ENCODE measurements around the gene ACACB.

DNA sequence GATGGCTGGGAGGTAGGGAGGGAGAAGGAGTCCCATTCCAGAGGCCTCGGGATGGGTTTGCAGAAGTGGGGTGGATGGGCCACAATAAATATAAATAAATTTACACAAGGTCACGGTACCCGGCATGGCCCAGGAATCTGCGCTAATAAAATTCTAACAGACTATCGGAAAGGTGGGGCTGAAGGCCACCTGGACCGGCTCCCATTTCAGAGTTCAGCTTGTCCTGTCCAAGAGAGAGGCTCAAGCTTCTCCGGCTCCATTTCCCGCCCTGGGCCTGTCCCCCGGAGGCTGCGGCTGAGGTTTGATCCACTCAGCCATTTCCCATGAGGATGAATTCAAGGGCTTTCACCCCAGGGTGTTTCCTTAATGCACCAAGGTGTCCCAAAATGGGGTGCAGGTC is 162.5 kb downstream of the ACACB start:
- TF ChIP-seq, protein P1, sequence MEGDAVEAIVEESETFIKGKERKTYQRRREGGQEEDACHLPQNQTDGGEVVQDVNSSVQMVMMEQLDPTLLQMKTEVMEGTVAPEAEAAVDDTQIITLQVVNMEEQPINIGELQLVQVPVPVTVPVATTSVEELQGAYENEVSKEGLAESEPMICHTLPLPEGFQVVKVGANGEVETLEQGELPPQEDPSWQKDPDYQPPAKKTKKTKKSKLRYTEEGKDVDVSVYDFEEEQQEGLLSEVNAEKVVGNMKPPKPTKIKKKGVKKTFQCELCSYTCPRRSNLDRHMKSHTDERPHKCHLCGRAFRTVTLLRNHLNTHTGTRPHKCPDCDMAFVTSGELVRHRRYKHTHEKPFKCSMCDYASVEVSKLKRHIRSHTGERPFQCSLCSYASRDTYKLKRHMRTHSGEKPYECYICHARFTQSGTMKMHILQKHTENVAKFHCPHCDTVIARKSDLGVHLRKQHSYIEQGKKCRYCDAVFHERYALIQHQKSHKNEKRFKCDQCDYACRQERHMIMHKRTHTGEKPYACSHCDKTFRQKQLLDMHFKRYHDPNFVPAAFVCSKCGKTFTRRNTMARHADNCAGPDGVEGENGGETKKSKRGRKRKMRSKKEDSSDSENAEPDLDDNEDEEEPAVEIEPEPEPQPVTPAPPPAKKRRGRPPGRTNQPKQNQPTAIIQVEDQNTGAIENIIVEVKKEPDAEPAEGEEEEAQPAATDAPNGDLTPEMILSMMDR (conservative IDR thresholded peaks at IDR 0.05; ENCODE audit: low read depth in 2 of 2), result no peak
- no peak for TF ChIP-seq POLR2AphosphoS5 (IDR thresholded peaks at IDR 0.05; ENCODE audit: low read depth)
- no peak for TF ChIP-seq EZH2 (IDR thresholded peaks at IDR 0.05; ENCODE audit: low read depth, unreplicated experiment)
- no peak for TF ChIP-seq REST (IDR thresholded peaks at IDR 0.05; ENCODE audit: unreplicated experiment)
- no peak for TF ChIP-seq CREB1 (CRISPR knock-in tag; IDR thresholded peaks at IDR 0.05; ENCODE audit: low read depth)

All from GM23338 (cell line).